GM21447 (cell line): ENCODE data around the gene CWC25.
"Not testable (repeated sequence)": the region's sequence is repeated elsewhere in the genome, so short reads cannot be mapped to it uniquely, and the experiment has no call there.

Source experiments
- ATAC-seq: cut with Tn5 transposase; IDR thresholded peaks from one replicate; pipeline ENCODE4 v1.9.1; 2021; ENCODE audit not compliant: unreplicated experiment

CWC25 gene

GRCh38 chr17:38824899-38825761 is at the start of gene CWC25:
TSS of gene CWC25 (minus strand) at chr17:38825321. CDS start at chr17:38825183, 138 bp downstream.
- ATAC-seq = peak; percentile 78

GRCh38 chr17:38873640-38874380 is 48.7 kb upstream of the CWC25 start:
- no peak for ATAC-seq

GRCh38 chr17:38872671-38873385 is 47.7 kb upstream of the CWC25 start:
- no peak for ATAC-seq

GRCh38 chr17:38872027-38872511 is 46.9 kb upstream of the CWC25 start:
- no peak for ATAC-seq

- ATAC-seq = no peak
These were observed 46.3 kb upstream of the CWC25 start for GRCh38 chr17:38871247-38872015.

GRCh38 chr17:38870259-38871165 is 45.4 kb upstream of the CWC25 start:
- ATAC-seq = no peak

GRCh38 chr17:38869526-38870258 is 44.6 kb upstream of the CWC25 start, which contains the start of gene LASP1:
TSS of gene LASP1 (plus strand) at chr17:38870058. CDS start at chr17:38870190, 132 bp downstream.
- ATAC-seq = peak; percentile 28

- ATAC-seq = peak; percentile 33
These were observed 43.9 kb upstream of the CWC25 start for GRCh38 chr17:38868817-38869525.

- ATAC-seq = no peak
These were observed 43.1 kb upstream of the CWC25 start for GRCh38 chr17:38867968-38868816.

- ATAC-seq = no peak
These were observed 42.3 kb upstream of the CWC25 start for GRCh38 chr17:38867179-38867967.

GRCh38 chr17:38864636-38865398 is 39.7 kb upstream of the CWC25 start:
- no peak for ATAC-seq

- no peak for ATAC-seq
These were observed 36.3 kb upstream of the CWC25 start for GRCh38 chr17:38861399-38861843.

GRCh38 chr17:38857271-38857670 is 32.1 kb upstream of the CWC25 start:
- ATAC-seq = no peak

- ATAC-seq = not testable (repeated sequence)
These were observed 30.1 kb upstream of the CWC25 start for GRCh38 chr17:38855101-38855714.
